ENCODE data around the gene DACH1.

DNA sequence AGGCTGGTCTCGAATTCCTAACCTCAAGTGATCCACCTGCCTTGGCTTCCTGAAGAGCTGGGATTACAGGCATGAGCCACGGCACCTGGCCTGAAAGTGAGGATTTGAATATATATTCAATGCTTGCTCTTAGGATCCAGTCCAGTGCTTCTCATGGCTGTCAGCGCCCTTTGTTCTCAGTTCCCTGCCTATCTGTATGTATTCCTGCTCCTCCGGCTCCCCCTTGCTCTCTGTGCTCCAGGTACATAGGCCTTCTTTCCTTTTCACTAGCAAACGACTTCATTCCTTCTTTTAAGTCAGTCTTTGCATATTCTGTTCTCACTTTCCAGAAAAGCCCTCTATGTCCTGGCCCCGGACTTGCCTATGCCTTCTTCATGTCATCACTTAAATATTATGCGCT is 232.8 kb downstream of the DACH1 start:
- TF ChIP-seq, protein P1, sequence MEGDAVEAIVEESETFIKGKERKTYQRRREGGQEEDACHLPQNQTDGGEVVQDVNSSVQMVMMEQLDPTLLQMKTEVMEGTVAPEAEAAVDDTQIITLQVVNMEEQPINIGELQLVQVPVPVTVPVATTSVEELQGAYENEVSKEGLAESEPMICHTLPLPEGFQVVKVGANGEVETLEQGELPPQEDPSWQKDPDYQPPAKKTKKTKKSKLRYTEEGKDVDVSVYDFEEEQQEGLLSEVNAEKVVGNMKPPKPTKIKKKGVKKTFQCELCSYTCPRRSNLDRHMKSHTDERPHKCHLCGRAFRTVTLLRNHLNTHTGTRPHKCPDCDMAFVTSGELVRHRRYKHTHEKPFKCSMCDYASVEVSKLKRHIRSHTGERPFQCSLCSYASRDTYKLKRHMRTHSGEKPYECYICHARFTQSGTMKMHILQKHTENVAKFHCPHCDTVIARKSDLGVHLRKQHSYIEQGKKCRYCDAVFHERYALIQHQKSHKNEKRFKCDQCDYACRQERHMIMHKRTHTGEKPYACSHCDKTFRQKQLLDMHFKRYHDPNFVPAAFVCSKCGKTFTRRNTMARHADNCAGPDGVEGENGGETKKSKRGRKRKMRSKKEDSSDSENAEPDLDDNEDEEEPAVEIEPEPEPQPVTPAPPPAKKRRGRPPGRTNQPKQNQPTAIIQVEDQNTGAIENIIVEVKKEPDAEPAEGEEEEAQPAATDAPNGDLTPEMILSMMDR (IDR thresholded peaks at IDR 0.05 in 2 of 3, conservative IDR thresholded peaks at IDR 0.05 in 1 of 3; ENCODE audit: borderline replicate concordance in 1 of 3, insufficient read depth in 1 of 3, low read depth in 2 of 3, low read length in 2 of 3) = no peak
- TF ChIP-seq ZBTB33 (IDR thresholded peaks at IDR 0.05; ENCODE audit: extremely low read depth, insufficient replicate concordance, low read length) (no peak), YY1 (IDR thresholded peaks at IDR 0.05; ENCODE audit: extremely low read depth, insufficient replicate concordance, low read depth, low read length) (no peak), POLR2A (IDR thresholded peaks at IDR 0.05; ENCODE audit: borderline replicate concordance, extremely low read depth, insufficient read depth, insufficient read length) (no peak), SRF (IDR thresholded peaks at IDR 0.05; ENCODE audit: low read depth) (no peak), JUND (IDR thresholded peaks at IDR 0.05) (no peak), EZH2 (IDR thresholded peaks at IDR 0.05) (no peak), CEBPB (IDR thresholded peaks at IDR 0.05; ENCODE audit: low read depth) (no peak), RAD21 (IDR thresholded peaks at IDR 0.05; ENCODE audit: low read depth) (no peak), EGR1 (IDR thresholded peaks at IDR 0.05; ENCODE audit: low read depth) (no peak), ZNF274 (IDR thresholded peaks at IDR 0.05; ENCODE audit: low read depth, low read length) (no peak), EZH2phosphoT487 (IDR thresholded peaks at IDR 0.05; ENCODE audit: borderline replicate concordance) (no peak), SP1 (IDR thresholded peaks at IDR 0.05; ENCODE audit: low read depth) (no peak)

Data from HCT116 (cell line).